Esophagus squamous epithelium (tissue), 4 donors: Measurements from ENCODE around the gene PLEK2.

Experiments
- CTCF ChIP-seq, 6 experiments: fragments of 450-650 bp in 4 of 6; fragments of 200-600 bp in 2 of 6; sonication (generic) in 2 of 6; IDR thresholded peaks; one replicate each; pipeline ENCODE4 v1.5.1; 2016 to 2019; ENCODE audit warnings: antibody characterized with exemption in 6 of 6, mild to moderate bottlenecking in 4 of 6, moderate library complexity in 4 of 6
- POLR2A ChIP-seq, 4 donors: fragments of 450-650 bp; IDR thresholded peaks; one replicate each; pipeline ENCODE4 v1.6.1; 2017; ENCODE audit warnings: antibody characterized with exemption in 4 of 4, mild to moderate bottlenecking in 4 of 4, moderate library complexity in 3 of 4

GRCh38 chr14:67373347-67373746 lies 38.6 kb downstream of the PLEK2 start:
- TF ChIP-seq POLR2A (IDR thresholded peaks at IDR 0.05) (no peak), CTCF (IDR thresholded peaks at IDR 0.05) (no peak)
